Stimulated activated CD8-positive, alpha-beta memory T cell treated with anti-CD3 and anti-CD28 coated beads, Interleukin-15, amount 100 ng/mL, for 24 hours (primary cell): ENCODE measurements around the gene AMIGO2.
A peak's percentile ranks its signal among the peaks of the same experiment; 100 is the strongest.

Source experiments
- DNase-seq: peaks from one replicate; pipeline ENCODE4 v3.0.0-alpha.2; 2020; ENCODE audit warnings: low read depth

The AMIGO2 gene

GRCh38 chr12:47097276-47097896, 17.6 kb upstream of the AMIGO2 start:
- no peak for DNase-seq

DNA sequence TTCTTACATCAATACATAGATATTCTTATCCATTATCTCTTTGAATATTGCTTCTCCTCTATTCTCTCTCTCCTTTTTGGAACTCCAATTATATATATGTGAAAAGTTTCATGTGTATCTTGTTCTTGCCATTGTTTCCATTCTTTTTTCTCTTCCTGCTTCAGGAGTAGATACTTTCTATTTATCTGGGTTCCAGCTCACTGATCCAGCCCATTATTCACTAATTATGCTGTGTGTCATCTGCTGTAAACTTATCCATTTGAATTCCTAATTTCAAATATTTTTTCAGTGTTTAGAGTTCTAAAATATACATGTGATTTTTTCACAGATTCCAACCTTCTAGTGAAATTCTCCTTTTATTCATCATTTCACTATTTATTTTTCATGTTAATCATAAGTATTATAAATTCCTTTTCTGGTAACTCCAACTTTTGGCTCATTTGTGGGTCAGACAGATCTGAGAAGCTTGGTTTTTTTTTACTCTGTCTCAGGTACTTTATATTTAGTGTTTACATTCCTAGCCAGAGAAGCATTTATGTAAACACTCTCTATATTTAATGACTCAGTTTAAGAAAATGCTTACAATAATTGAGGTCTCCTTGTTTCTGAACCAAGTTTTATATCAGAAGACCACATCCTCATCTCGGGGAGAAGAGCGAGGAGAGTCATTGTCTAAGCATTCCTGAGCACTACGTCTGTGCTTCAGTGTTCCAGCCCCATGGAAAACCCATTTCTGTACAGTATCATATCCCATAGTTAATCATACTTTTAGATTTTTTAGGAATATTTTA, 15.9 kb upstream of the AMIGO2 start:
- no peak for DNase-seq

DNA sequence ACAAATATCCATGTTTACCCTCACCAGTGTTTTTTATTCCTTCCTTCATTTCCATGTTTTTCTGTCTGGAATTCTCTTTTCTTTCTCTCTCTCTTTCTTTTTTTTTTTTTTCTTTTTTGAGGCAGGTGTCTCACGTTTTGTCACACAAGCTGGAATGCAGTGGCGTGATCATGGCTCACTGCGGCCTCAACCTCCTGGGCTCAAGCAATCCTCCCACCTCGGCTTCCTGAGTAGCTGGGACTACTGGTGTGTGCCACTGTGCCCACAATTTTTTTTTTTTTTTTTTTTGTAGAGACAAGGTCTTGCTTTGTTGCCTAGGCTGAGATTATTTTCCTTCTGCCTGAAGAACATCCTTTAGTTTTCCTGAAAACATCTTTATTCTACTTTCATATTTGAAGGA, 15.0 kb upstream of the AMIGO2 start:
- no peak for DNase-seq

GRCh38 chr12:47091009-47091408, 11.2 kb upstream of the AMIGO2 start:
- no peak for DNase-seq

GRCh38 chr12:47088021-47088944, 8.5 kb upstream of the AMIGO2 start:
- no peak for DNase-seq

DNA sequence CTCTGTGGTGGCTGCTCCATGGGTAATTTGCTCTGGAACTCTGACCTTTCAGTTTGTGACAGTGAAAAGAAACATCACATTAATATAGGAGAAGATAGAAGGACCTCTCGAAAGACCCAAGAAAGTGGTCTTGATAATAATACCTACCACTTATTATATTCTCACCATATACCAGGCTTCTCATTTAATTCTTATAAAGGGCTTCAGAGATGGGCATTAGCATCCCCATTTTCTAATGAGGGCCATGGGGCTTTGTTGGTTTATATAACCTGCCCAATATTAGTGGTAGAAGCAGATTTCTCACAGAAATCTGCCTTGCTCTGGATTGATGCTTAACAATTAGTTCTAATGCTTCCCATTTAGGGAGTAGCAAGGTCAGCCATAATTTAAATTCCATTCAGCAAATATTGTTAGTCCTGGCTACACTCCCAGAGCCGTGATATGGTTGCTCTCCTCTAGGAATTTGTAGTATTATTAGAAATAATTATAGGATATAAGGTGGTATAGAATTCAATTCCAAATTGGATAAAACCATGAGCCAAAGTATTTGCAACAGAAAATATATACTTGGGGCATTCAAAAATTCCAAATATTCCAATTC, 7.4 kb upstream of the AMIGO2 start:
- no peak for DNase-seq

- no peak for DNase-seq
Observed at GRCh38 chr12:47085815-47086252, 6.1 kb upstream of the AMIGO2 start.

- DNase-seq, result no peak
Observed at GRCh38 chr12:47084172-47084571, 4.4 kb upstream of the AMIGO2 start.

DNA sequence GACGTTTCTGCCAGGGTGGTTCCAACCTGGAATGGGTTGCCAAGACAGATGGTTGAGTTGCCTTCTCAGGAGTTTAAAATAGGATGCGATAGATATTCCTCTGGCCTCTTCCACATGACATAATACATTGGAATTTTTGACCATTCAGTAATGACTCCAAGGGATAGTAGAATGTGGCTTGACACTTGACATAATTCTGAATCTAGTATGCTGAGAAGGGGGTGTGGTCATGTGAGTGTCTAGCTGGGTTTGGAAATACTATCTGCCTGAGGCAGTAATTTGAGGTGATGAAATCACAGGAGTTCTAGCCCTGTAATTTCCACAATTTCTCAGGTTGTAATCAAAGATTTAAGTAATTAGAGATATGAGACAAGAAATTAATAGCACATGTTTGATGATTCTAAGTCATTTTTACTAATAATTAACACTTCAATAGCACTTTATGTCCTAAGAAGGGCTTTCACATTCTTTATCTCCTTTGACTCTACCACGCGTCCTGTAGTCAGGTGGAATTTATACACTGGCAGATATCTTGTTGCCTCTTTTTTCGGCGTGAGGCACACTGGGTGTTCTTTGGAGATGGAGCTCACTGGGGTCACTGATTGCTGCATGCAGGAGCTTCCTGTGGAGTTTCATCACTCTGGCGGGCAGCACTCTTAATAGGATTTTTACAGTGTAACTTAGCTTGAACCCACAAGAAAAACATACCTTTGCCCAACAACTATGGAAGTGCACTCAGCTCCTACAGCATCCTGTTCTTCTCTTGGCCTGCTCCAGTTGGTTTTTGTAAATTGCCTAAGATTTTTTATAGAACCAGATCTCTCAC, 3.2 kb upstream of the AMIGO2 start:
- no peak for DNase-seq

GRCh38 chr12:47082283-47082682, 2.5 kb upstream of the AMIGO2 start:
- no peak for DNase-seq

GRCh38 chr12:47080725-47081502, 1.2 kb upstream of the AMIGO2 start:
- DNase-seq, result peak; percentile 21

DNA sequence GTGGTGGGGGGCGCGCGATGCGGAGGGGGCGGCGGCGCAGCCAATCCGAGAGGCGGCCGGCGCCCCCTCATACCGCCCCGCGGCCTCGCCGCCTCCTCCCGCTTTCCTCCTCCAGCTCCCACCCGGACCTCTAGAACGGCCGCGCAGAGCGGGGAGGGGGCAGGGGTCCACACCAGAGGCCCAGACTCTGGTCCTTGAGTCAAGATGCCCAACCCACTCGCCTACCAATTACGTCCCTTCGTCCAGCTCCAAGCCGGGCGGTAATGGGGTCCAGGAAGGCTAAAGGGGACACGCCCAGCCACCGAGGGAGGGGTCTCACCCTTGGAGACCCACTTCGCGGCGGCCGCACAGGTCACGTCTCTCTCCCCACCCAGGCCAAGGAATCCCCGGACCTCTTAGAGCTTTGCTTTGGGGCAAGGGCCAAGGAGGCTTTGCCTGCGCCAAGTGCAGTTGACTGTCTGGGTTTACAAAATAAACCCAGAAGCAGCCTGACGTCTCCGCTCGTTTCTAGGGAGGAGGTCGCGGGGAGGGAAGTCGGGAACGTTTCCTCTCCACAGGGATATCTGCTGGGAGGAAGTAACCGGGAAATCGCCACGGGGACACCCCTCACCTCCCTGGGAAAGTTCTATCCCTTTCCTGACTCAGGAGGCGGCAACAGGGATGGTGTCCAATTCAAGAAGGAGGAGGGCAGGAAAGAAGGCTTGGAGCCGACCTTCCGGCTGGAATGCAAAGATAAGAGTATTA, 394 bp upstream of the AMIGO2 start:
- peak; percentile 15 for DNase-seq

DNA sequence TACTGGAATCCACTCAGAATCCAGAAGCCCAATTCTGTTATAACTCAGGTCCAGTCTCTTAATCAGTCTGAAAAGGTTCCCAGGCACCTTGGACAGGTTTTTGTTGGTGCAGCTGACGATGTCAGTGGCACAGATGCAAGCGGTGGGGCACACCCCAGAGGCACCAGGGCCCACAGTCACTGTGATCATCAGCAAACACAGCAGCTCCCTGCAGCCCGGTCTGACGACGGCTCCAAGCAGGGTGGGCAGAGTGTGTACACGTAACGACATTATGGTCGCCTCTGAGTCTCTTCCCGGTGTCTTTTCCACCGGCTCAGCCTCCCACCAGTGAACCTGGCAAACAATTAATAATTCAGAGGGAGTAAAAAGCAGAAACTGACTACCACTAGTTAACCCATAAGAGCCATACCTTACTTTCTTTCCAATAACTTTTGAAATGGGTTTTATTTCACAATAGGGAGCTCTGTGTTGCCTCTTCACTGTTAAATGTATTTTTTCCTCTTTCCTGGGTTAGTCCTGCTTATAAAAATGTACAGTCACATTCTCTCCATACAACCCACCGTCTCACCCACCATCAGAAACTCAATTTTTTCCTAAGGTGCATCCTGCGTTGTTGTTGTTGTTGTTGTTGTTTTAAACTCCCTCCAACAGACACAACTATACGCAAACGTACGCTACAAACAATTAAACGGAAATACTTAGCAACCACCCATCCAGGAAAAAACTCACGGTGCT, 859 bp downstream of the AMIGO2 start:
- DNase-seq, result no peak

DNA sequence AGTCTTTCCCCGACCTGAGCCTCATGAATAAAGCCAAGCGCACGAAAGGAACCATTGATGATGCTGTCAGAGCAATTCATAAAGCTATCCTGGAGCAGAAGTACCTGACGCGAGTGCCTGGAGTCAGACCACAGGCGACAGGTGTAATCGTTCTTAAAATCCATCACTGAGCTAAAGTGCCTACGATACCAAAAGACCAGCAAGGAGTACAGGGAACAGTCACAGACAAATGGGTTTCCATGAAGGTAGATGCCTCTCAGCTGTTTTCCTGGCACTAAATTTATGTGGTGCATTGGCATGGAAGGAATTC, 1.7 kb downstream of the AMIGO2 start:
- no peak for DNase-seq

- no peak for DNase-seq
Observed at GRCh38 chr12:47077206-47078085, 2.3 kb downstream of the AMIGO2 start.

DNA sequence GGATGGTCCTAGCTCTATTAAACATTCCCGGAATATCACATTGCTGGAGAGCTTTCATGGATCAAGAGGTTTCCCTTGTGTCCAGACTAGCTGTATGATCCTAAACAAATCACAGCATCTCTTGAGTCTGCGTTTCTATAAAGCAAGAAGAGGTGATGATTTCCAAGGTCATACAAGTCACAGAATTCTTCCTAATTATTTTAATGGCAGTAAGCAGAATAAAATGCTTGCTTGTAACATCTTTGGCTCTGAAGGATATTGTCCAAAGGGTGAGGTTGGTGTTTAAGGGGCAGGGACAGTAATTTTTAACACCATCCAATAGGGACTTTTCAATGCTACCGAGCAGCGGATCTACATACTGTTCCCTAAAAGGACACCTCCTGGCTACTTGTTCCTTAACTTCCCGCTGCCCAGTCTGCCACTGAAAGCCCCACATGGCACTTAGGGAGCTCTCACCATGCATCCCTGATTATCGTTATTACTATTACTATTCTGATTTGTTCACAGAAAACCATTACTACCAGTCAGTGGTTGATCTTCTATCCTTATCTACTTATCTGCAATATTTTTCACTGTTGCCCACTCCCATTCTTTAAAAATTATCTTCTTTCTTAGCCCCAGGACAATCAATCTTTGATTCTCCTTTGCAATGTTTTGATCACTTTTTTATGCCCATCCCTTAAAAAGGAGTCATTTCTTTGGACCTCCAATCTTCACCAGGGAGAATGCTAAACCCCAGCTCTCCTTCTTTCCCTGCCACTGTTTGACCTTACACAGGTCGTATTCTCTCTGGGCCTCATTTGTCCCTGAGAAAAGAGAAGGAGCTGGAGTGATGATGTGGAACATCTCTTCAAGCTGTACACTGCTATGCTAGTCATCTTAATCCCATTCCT, 4.3 kb downstream of the AMIGO2 start:
- DNase-seq, result no peak

- DNase-seq, result no peak
Observed at GRCh38 chr12:47074757-47075156, 5.0 kb downstream of the AMIGO2 start.
